Hepatocyte (in vitro differentiated cells): ENCODE results near the gene ANO1. TPM values are rescaled to one million over a fixed set of nuclear protein-coding genes. Genes with fewer than 3 reads are reported as not detected.
A peak's percentile ranks its signal among the peaks of the same experiment; 100 is the strongest.

Experiments
- DNase-seq: peaks from one replicate; pipeline ENCODE4 v3.0.0-alpha.2; 2016; ENCODE audit warnings: low spot score
- H2AFZ ChIP-seq: fragments of 200-600 bp; sonication (generic); 2 replicates; pipeline ENCODE4 v1.6.0; 2016; ENCODE audit warnings: antibody characterized with exemption, mild to moderate bottlenecking
- H3K27ac ChIP-seq: fragments of 200-600 bp; sonication (generic); 2 replicates; pipeline ENCODE4 v1.5.1; 2016; ENCODE audit warnings: mild to moderate bottlenecking
- H3K27me3 ChIP-seq: fragments of 200-600 bp; sonication (generic); 2 replicates; pipeline ENCODE4 v1.6.1; 2016
- H3K36me3 ChIP-seq: fragments of 200-600 bp; sonication (generic); replicated peaks from 2 replicates; pipeline ENCODE4 v1.5.1; 2016; ENCODE audit warnings: low read depth; ENCODE audit not compliant: insufficient read depth
- H3K4me1 ChIP-seq: fragments of 200-600 bp; sonication (generic); 2 replicates; pipeline ENCODE4 v1.5.1; 2016; ENCODE audit warnings: mild to moderate bottlenecking, moderate library complexity; ENCODE audit not compliant: insufficient read depth
- H3K4me2 ChIP-seq: fragments of 200-600 bp; sonication (generic); 2 replicates; pipeline ENCODE4 v1.6.0; 2016
- H3K4me3 ChIP-seq: fragments of 200-600 bp; sonication (generic); 2 replicates; pipeline ENCODE4 v1.5.1; 2016; ENCODE audit warnings: mild to moderate bottlenecking
- H3K79me2 ChIP-seq: fragments of 200-600 bp; sonication (generic); 2 replicates; pipeline ENCODE4 v1.6.0; 2017; ENCODE audit warnings: mild to moderate bottlenecking
- H3K9me2 ChIP-seq: fragments of 200-600 bp; sonication (generic); replicated peaks from 2 replicates; pipeline ENCODE4 v1.6.0; 2017; ENCODE audit warnings: mild to moderate bottlenecking; ENCODE audit not compliant: insufficient read depth
- H3K9me3 ChIP-seq: fragments of 200-600 bp; sonication (generic); 2 replicates; pipeline ENCODE4 v1.5.1; 2016; ENCODE audit warnings: low read depth, mild to moderate bottlenecking
- H4K20me1 ChIP-seq: fragments of 200-600 bp; sonication (generic); 2 replicates; pipeline ENCODE4 v1.6.0; 2016; ENCODE audit warnings: mild to moderate bottlenecking; ENCODE audit not compliant: insufficient read depth, poor library complexity, severe bottlenecking
- CTCF ChIP-seq: fragments of 200-600 bp; sonication (generic); IDR thresholded peaks from 2 replicates; pipeline ENCODE4 v1.5.1; 2016; ENCODE audit warnings: antibody characterized with exemption, mild to moderate bottlenecking; ENCODE audit not compliant: poor library complexity
- EZH2 ChIP-seq: fragments of 200-600 bp; sonication (generic); IDR thresholded peaks from 2 replicates; pipeline ENCODE4 v1.6.1; 2016; ENCODE audit warnings: antibody characterized with exemption, mild to moderate bottlenecking, borderline replicate concordance
- EZH2phosphoT487 ChIP-seq: fragments of 200-600 bp; sonication (generic); IDR thresholded peaks from one replicate; pipeline ENCODE4 v1.6.1; 2018; ENCODE audit warnings: antibody characterized with exemption, mild to moderate bottlenecking, low read depth, moderate library complexity; ENCODE audit not compliant: unreplicated experiment, severe bottlenecking
- WGBS: methylation state at CpG from one replicate; pipeline ENCODE4 v1.1.6; 2016; ENCODE audit warnings: low lambda C conversion rate; ENCODE audit errors: missing lambda C conversion rate; 5-methylcytosine and 5-hydroxymethylcytosine counted together
- polyA plus RNA-seq: library from polyadenylated mRNA; unstranded; fragments of >200 nt; fragmentation: Nextera tagmentation; extraction: Ambion mirVana; gene quantifications from 2 replicates; pipeline ENCODE4 v1.2.1, GENCODE V29; 2016
- total RNA-seq: library from RNA; depleted of rRNA; stranded (reverse); fragments of >200 nt; gene quantifications from 2 replicates; pipeline ENCODE4 v1.2.3, GENCODE V29; 2014

ANO1 gene
- total and polyA plus RNA-seq, 2 experiments from 2014 or later: 6.2 to 12.1 TPM

GRCh38 chr11:70107191-70107590 is 29.1 kb downstream of the ANO1 start:
- no peak overlapping the region for H3K4me3 ChIP-seq
- no peak overlapping the region for H3K27ac ChIP-seq
- H3K27me3 ChIP-seq: no peaks in the 10 kb centered on the region
- no peak overlapping the region for H2AFZ ChIP-seq
- H4K20me1 ChIP-seq: no peaks in the 10 kb centered on the region
- no peaks in the 10 kb centered on the region for H3K9me2 ChIP-seq
- no peaks in the 10 kb centered on the region for H3K79me2 ChIP-seq
- H3K9me3 ChIP-seq: no peaks in the 10 kb centered on the region
- H3K4me2 ChIP-seq: no peak overlapping the region
- peaks cover 28% of the 10 kb centered on the region for H3K4me1 ChIP-seq
- no peak for TF ChIP-seq EZH2phosphoT487
- no peak for TF ChIP-seq CTCF
- 51% methylated on average over 9 of the region's 9 CpGs for WGBS
- H3K36me3 ChIP-seq: no peaks in the 10 kb centered on the region
- DNase-seq: no peak

- Histone ChIP-seq H3K36me3 (no peaks in the 10 kb centered on the region), H3K9me3 (no peaks in the 10 kb centered on the region), H3K79me2 (no peaks in the 10 kb centered on the region), H3K4me3 (no peak overlapping the region), H2AFZ (no peak overlapping the region), H3K27me3 (no peaks in the 10 kb centered on the region), H3K4me2 (no peak overlapping the region), H3K4me1 (peaks cover 28% of the 10 kb centered on the region), H4K20me1 (no peaks in the 10 kb centered on the region), H3K9me2 (no peaks in the 10 kb centered on the region), H3K27ac (peak overlapping the region; percentile 68)
- TF ChIP-seq EZH2 (no peak), EZH2phosphoT487 (no peak), CTCF (no peak)
- WGBS: 79% methylated on average over 11 of the region's 11 CpGs
- no peak for DNase-seq
Measured at GRCh38 chr11:70107756-70108155, 29.6 kb downstream of the ANO1 start.

- no peak overlapping the region for H2AFZ ChIP-seq
- H3K36me3 ChIP-seq: no peaks in the 10 kb centered on the region
- TF ChIP-seq CTCF: no peak
- no peak for TF ChIP-seq EZH2
- TF ChIP-seq EZH2phosphoT487: no peak
- H4K20me1 ChIP-seq: no peaks in the 10 kb centered on the region
- H3K9me3 ChIP-seq: no peaks in the 10 kb centered on the region
- no peaks in the 10 kb centered on the region for H3K27me3 ChIP-seq
- peaks cover 26% of the 10 kb centered on the region for H3K4me1 ChIP-seq
- no peaks in the 10 kb centered on the region for H3K79me2 ChIP-seq
- WGBS: 42% methylated on average over 11 of the region's 11 CpGs
- H3K9me2 ChIP-seq: no peaks in the 10 kb centered on the region
- no peak overlapping the region for H3K4me3 ChIP-seq
- DNase-seq: peak; percentile 48
- H3K27ac ChIP-seq: peak overlapping the region; percentile 68
- H3K4me2 ChIP-seq: peak overlapping the region; percentile 15
Measured at GRCh38 chr11:70108250-70108649, 30.1 kb downstream of the ANO1 start.

- Histone ChIP-seq H3K4me2 (peak overlapping the region; percentile 15), H3K79me2 (no peaks in the 10 kb centered on the region), H2AFZ (no peak overlapping the region), H3K9me2 (no peaks in the 10 kb centered on the region), H3K9me3 (no peaks in the 10 kb centered on the region), H3K27ac (peak overlapping the region; percentile 65), H3K4me1 (peaks cover 19% of the 10 kb centered on the region), H3K4me3 (no peak overlapping the region), H4K20me1 (no peaks in the 10 kb centered on the region), H3K27me3 (no peaks in the 10 kb centered on the region), H3K36me3 (no peaks in the 10 kb centered on the region)
- TF ChIP-seq EZH2 (no peak), CTCF (no peak), EZH2phosphoT487 (no peak)
- WGBS: 58% methylated on average over 7 of the region's 7 CpGs
- no peak for DNase-seq
Measured at GRCh38 chr11:70109006-70109405, 30.9 kb downstream of the ANO1 start.
